NT2/D1 (cell line): ENCODE results near the gene WDR82.

Experiments used
- DNase-seq: peaks from one replicate; pipeline ENCODE4 v3.0.0-alpha.2; 2011; ENCODE audit warnings: low read depth, low spot score
- H3K27me3 ChIP-seq: 2 replicates; pipeline ENCODE4 v1.6.0; 2011; ENCODE audit warnings: mild to moderate bottlenecking; ENCODE audit not compliant: insufficient read length, insufficient read depth
- H3K36me3 ChIP-seq: 2 replicates; pipeline ENCODE4 v1.6.1; 2011; ENCODE audit warnings: mild to moderate bottlenecking, low read length, mixed read lengths; ENCODE audit not compliant: insufficient read depth, insufficient read length
- H3K4me1 ChIP-seq: 2 replicates; pipeline ENCODE4 v1.5.1; 2011; ENCODE audit not compliant: insufficient read depth, insufficient read length
- H3K4me3 ChIP-seq: 2 replicates; pipeline ENCODE4 v1.5.1; 2011; ENCODE audit warnings: low read depth; ENCODE audit not compliant: insufficient read length
- H3K9ac ChIP-seq: 2 replicates; pipeline ENCODE4 v1.6.0; 2011; ENCODE audit warnings: low read depth; ENCODE audit not compliant: insufficient read length
- H3K9me3 ChIP-seq: 2 replicates; pipeline ENCODE4 v1.5.1; 2011; ENCODE audit warnings: mild to moderate bottlenecking, low read length; ENCODE audit not compliant: insufficient read depth
- SUZ12 ChIP-seq: IDR thresholded peaks from 2 replicates; pipeline ENCODE4 v1.6.1; 2011; ENCODE audit not compliant: insufficient read length, insufficient read depth; ENCODE audit errors: extremely low read depth
- YY1 ChIP-seq: IDR thresholded peaks from 2 replicates; pipeline ENCODE4 v1.6.1; 2011; ENCODE audit not compliant: insufficient read length, insufficient read depth
- ZNF274 ChIP-seq: IDR thresholded peaks from 2 replicates; pipeline ENCODE4 v1.6.1; 2011; ENCODE audit warnings: mild to moderate bottlenecking, low read depth, low read length

WDR82 gene

DNA sequence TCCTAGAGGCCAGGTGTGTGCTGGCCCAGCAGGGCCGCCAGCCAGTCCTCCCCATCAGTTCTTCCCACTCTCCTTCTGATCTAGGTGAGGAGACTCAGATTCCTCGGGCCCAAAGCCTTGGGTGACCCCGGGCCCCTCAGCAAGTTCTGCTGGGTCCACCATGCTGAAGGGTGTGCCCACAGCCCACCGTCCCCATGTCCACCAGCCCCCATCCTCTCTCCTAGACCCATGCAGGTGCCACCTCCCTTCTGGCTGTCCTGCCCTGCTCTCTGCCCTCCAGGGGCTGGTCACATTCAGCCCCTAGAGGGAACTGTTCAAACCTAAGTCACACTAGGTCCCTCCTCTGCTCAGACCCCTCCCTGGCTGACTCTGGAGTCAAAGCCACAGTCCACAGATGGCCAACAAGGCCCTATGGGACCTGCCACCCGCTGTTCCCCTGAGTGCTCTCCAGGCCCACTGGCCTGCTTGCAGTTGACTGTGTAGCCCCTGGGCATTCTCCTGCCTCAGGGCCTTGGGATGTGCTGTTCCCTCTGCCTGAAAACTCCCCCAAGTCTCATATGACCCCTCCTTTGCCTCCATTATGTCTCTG is 52.1 kb downstream of the WDR82 start:
- no peak for DNase-seq

DNA sequence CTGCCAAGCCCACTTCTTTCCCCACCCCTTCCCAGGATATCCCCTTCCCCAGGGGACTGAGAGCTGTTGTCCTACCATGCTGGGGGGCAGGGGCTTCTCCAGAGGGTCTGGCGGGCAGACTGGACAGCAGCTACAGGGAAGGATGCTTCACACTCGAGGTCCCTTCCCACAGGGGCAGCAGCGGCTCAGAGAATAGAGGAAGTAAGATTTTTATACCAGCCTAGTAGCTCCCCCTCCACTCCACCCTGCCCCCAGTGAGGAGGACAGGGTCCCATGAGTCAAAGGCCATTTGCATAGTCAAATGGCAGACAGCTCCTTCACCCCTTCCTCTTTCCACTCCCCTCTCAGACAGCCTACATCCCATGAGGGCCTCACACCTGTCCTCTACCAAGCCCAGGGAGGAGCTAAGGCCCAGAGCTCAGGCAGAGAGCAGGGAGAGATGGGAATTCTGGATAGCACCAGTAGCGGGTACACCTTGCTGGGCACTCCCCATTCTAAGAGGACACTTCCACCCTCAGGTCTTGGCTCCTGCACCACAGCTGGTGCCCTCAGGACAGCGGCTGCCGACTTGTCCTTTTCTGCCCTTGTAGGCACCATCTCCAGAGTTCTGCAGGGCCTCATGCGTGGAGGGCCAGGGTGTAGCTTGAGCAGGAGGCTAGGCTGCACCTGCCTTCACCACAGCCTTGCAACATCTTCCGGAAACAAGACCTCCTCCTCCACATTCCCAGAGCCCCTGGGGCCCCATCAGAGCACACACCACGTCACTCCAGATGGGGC is 52.8 kb downstream of the WDR82 start, which contains the start of gene TLR9:
TLR9 (minus strand) TSS at position 194 of the 777 bp plus-strand sequence; CDS start at position 78, 116 bp downstream.
- H3K9ac ChIP-seq: no peak within 1 kb of the TSS
- peaks cover 11% of the 10 kb centered on the region for H3K4me1 ChIP-seq
- DNase-seq: no peak
- TF ChIP-seq ZNF274: no peak
- no peak for TF ChIP-seq SUZ12
- TF ChIP-seq YY1: no peak
- no peaks in the 10 kb centered on the region for H3K9me3 ChIP-seq
- no peak within 1 kb of the TSS for H3K4me3 ChIP-seq
- H3K36me3 ChIP-seq: peaks cover 28% of the 10 kb centered on the region
- H3K27me3 ChIP-seq: no peaks in the 10 kb centered on the region

More for the DNA sequence above, 52.1 kb downstream of the WDR82 start:
- no peak for TF ChIP-seq SUZ12
- Histone ChIP-seq H3K27me3 (no peaks in the 10 kb centered on the region), H3K36me3 (peaks cover 35% of the 10 kb centered on the region), H3K4me3 (no peak overlapping the region), H3K4me1 (peaks cover 6% of the 10 kb centered on the region), H3K9me3 (no peaks in the 10 kb centered on the region), H3K9ac (no peak overlapping the region)

DNA sequence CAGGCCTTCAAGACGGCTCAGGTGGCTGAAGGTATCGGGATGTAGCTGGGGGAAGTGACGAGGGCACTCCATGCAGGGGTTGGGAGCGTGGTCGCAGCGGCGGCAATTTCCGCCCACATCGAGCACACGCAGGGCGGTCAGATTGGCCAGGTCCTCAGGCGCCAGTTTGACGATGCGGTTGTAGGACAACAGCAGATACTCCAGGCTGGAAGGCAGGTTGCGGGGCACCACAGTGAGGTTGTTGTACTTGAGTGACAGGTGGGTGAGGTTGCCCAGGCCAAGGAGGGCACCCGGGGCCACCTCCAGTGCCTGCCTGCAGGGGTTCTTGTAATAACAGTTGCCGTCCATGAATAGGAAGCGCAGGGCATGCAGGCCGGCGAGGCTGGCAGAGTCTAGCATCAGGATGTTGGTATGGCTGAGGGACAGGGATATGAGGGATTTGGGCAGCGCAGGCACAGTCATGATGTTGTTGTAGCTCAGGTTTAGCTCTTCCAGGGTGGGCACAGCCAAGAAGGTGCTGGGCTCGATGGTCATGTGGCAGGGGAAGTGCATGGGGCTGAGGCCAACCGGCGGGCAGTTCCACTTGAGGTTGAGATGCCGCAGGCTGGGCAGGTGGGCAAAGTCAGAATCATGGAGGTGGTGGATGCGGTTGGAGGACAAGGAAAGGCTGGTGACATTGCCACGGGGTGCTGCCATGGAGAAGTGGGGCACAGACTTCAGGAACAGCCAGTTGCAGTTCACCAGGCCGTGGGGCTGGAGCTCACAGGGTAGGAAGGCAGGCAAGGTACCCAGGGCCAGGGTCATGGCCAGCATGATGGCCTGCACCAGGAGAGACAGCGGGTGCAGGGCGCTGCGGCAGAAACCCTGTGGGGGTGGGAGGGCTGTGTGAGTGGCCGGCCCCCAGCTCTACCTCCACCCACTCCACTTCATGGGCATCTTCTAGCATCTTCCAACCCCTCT is 54.7 kb downstream of the WDR82 start:
- no peaks in the 10 kb centered on the region for H3K9me3 ChIP-seq
- H3K36me3 ChIP-seq: peaks cover 9% of the 10 kb centered on the region
- no peak overlapping the region for H3K9ac ChIP-seq
- no peaks in the 10 kb centered on the region for H3K27me3 ChIP-seq
- no peak for DNase-seq
- no peak overlapping the region for H3K4me3 ChIP-seq
- peaks cover 17% of the 10 kb centered on the region for H3K4me1 ChIP-seq
- no peak for TF ChIP-seq ZNF274
- no peak for TF ChIP-seq SUZ12
- no peak for TF ChIP-seq YY1

DNA sequence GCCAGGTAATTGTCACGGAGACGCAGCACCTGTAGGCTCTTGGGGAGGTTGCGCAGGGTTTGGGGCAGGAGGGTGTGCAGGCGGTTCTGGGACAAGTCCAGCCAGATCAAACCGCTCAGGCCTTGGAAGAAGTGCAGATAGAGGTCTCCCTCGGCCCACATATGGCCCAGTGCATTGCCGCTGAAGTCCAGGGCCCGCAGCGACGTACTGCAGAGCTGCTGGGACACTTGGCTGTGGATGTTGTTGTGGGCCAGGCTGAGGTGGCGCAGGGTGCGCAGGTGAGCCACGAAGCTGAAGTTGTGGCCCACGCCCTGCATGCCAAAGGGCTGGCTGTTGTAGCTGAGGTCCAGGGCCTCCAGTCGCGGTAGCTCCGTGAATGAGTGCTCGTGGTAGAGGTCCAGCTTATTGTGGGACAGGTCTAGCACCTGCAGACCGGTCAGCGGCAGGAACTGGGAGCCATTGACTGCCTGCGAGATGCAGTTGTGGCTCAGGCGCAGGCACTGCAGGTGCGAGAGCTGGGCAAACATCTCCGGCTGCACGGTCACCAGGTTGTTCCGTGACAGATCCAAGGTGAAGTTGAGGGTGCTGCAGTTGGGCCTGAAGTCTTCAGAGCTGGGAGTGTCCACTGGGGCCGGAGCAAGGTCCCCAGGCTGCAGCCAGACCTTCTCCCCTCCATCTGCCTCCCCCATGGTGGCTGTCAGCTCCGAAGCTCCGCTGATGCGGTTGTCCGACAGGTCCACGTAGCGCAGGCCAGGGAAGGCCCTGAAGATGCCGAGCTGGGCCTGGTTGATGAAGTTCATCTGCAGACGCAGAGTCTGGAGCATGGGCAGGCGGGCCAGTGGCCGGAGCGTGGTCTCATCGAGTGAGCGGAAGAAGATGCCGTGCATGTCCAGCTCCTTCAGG is 55.9 kb downstream of the WDR82 start:
- H3K36me3 ChIP-seq: no peaks in the 10 kb centered on the region
- H3K4me1 ChIP-seq: peaks cover 18% of the 10 kb centered on the region
- DNase-seq: no peak
- no peaks in the 10 kb centered on the region for H3K9me3 ChIP-seq
- no peak for TF ChIP-seq YY1
- no peak for TF ChIP-seq SUZ12
- no peak for TF ChIP-seq ZNF274
- H3K9ac ChIP-seq: no peak overlapping the region
- no peaks in the 10 kb centered on the region for H3K27me3 ChIP-seq
- no peak overlapping the region for H3K4me3 ChIP-seq

DNA sequence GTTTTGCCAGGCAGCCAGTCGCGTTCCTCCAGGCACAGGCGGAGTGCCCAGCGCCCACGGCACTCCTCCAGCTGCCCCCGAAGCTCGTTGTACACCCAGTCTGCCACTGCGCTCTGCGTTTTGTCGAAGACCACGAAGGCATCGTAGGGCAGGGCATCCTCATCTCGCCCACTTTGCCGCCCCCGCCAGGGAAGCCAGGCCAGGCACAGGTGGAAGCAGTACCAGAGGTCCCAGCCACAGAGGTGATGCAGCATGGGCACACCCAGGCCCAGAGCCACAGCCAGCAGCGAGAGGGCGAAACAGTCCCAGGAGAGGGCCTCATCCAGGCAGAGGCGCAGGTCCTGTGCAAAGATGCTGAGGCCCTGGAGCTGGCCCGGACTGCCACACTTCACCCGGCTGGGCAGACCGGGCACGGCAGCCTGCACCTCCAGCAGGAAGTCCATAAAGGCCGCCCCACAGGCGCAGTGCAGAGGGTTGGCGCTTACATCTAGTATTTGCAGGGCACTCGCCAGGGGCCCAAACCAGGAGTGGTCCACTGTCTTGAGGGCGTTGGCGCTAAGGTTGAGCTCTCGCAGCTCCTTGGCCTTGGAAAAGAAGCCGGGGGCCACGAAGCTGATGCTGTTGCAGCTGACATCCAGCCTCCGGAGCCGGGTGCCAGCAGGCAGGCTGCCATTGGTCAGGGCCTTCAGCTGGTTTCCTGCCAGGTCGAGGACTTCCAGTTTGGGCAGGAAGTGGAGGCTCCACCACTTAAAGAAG is 56.7 kb downstream of the WDR82 start:
- Histone ChIP-seq H3K4me1 (peaks cover 20% of the 10 kb centered on the region), H3K27me3 (no peaks in the 10 kb centered on the region), H3K4me3 (no peak overlapping the region), H3K9me3 (no peaks in the 10 kb centered on the region), H3K9ac (no peak overlapping the region), H3K36me3 (no peaks in the 10 kb centered on the region)
- DNase-seq: no peak
- TF ChIP-seq ZNF274 (no peak), YY1 (no peak), SUZ12 (no peak)

DNA sequence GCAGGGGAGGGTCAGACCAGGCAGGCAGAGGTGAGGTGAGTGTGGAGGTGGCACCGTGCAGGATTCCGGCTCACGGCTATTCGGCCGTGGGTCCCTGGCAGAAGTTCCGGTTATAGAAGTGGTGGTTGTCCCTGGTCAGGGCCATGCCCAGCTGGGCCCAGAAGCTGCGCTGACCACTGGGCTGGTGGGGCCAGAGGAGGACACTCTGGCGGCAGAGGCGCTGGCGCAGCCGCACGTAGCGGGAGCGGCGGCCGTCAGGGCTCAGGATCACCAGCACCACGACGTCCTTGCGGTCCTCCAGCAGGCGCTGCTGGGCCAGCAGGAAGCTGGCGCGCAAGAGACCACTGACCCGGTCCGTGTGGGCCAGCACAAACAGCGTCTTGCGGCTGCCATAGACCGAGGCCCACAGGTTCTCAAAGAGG is 57.3 kb downstream of the WDR82 start:
- TF ChIP-seq YY1 (no peak), SUZ12 (no peak), ZNF274 (no peak)
- H3K27me3 ChIP-seq: no peaks in the 10 kb centered on the region
- H3K4me1 ChIP-seq: peaks cover 20% of the 10 kb centered on the region
- DNase-seq: no peak
- H3K9ac ChIP-seq: no peak overlapping the region
- H3K36me3 ChIP-seq: peaks cover 4% of the 10 kb centered on the region
- H3K9me3 ChIP-seq: no peaks in the 10 kb centered on the region
- no peak overlapping the region for H3K4me3 ChIP-seq
